Endothelial cell of umbilical vein (primary cell): ENCODE measurements around the gene SRSF10. TPM values are rescaled to one million over a fixed set of nuclear protein-coding genes. Genes with fewer than 3 reads are reported as not detected.
A peak's percentile ranks its signal among the peaks of the same experiment; 100 is the strongest.

ENCODE experiments used
- BruUV-seq: library from RNA; stranded (reverse); fragments of 400-500 nt; replicated peaks from 2 replicates; lab custom pipeline; 2021; lab: Mats Ljungman, UMichigan
- CTCF ChIA-PET: fragments of 300-600, 350-600 bp; sonication (Branson Sonifier 250); formaldehyde crosslinking; loops from one replicate; lab custom pipeline; 2021; ENCODE audit warnings: antibody characterized with exemption, inconsistent platforms; lab: Charles Lee
- POLR2A ChIA-PET: fragments of 300-600, 350-600 bp; sonication (Branson Sonifier 250); formaldehyde crosslinking; loops from one replicate; lab custom pipeline; 2021; ENCODE audit warnings: antibody characterized with exemption, inconsistent platforms; lab: Charles Lee
- DNase-seq: peaks from one replicate; pipeline ENCODE4 v3.0.0-alpha.2; 2011; ENCODE audit warnings: low read depth, low spot score
- FAIRE-seq: peaks from 2 replicates; lab custom pipeline; 2011; peaks lifted over from hg19 to GRCh38; lab: Jason Lieb, UNC
- H2AFZ ChIP-seq: 2 replicates; pipeline ENCODE4 v1.6.0; 2012; ENCODE audit warnings: low read depth, low read length, control low read depth, inconsistent platforms
- H3K27ac ChIP-seq: 2 replicates; pipeline ENCODE4 v1.5.1; 2011; ENCODE audit warnings: low read depth, mild to moderate bottlenecking, control low read depth, low read length, moderate library complexity; ENCODE audit not compliant: insufficient read depth
- H3K27me3 ChIP-seq, 2 experiments: 2 replicates each; pipeline versions ENCODE4 v1.6.0 to v1.6.1; 2011; ENCODE audit warnings: low read length in 2 of 2, mixed read lengths in 1 of 2; ENCODE audit not compliant: control insufficient read depth in 2 of 2, insufficient read depth in 2 of 2
- H3K36me3 ChIP-seq, 2 experiments: 2 replicates in 1 of 2; 3 replicates in 1 of 2; pipeline ENCODE4 v1.5.1; 2011; ENCODE audit warnings: low read length in 2 of 2, mild to moderate bottlenecking in 1 of 2, moderate library complexity in 1 of 2; ENCODE audit not compliant: control insufficient read depth in 2 of 2, insufficient read depth in 2 of 2; ENCODE audit errors: extremely low read depth in 1 of 2
- H3K4me1 ChIP-seq: 3 replicates; pipeline ENCODE4 v1.5.1; 2011; ENCODE audit warnings: mild to moderate bottlenecking, low read length; ENCODE audit not compliant: control insufficient read depth, insufficient read depth; ENCODE audit errors: extremely low read depth
- H3K4me2 ChIP-seq: 2 replicates; pipeline ENCODE4 v1.6.1; 2011; ENCODE audit warnings: low read length, control low read depth, mixed read lengths; ENCODE audit not compliant: insufficient read depth
- H3K4me3 ChIP-seq, 3 experiments: fragments of 200-600 bp in 1 of 3; sonication (generic), shearing (Covaris generic) in 1 of 3; replicated peaks in 1 of 3; 2 replicates each; pipeline ENCODE4 v1.5.1; 2011 to 2016; ENCODE audit warnings: control low read depth in 3 of 3, low read length in 3 of 3, mild to moderate bottlenecking in 2 of 3, inconsistent platforms in 1 of 3, low read depth in 1 of 3, moderate library complexity in 1 of 3; ENCODE audit not compliant: insufficient read depth in 1 of 3
- H3K79me2 ChIP-seq: 2 replicates; pipeline ENCODE4 v1.6.0; 2012; ENCODE audit warnings: low read length, inconsistent platforms; ENCODE audit not compliant: control insufficient read depth, insufficient read depth
- H3K9ac ChIP-seq: replicated peaks from 2 replicates; pipeline ENCODE3; 2011; ENCODE audit warnings: low read length, control low read depth; ENCODE audit not compliant: insufficient read depth; ENCODE audit errors: extremely low read depth
- H3K9me1 ChIP-seq: replicated peaks from 3 replicates; pipeline ENCODE4 v1.6.0; 2011; ENCODE audit warnings: mild to moderate bottlenecking, low read length; ENCODE audit not compliant: control insufficient read depth, insufficient read depth; ENCODE audit errors: extremely low read depth
- H3K9me3 ChIP-seq: replicated peaks from 2 replicates; pipeline ENCODE4 v1.5.1; 2012; ENCODE audit warnings: low read length, inconsistent platforms; ENCODE audit not compliant: control insufficient read depth, insufficient read depth
- H4K20me1 ChIP-seq: replicated peaks from 2 replicates; pipeline ENCODE3; 2011; ENCODE audit warnings: mild to moderate bottlenecking, low read length; ENCODE audit not compliant: control insufficient read depth, insufficient read depth; ENCODE audit errors: extremely low read depth
- EZH2 ChIP-seq: IDR thresholded peaks from 2 replicates; pipeline ENCODE4 v1.6.1; 2012; ENCODE audit warnings: borderline replicate concordance, low read depth, mild to moderate bottlenecking, moderate library complexity, low read length, inconsistent platforms; ENCODE audit not compliant: severe bottlenecking
- GATA2 ChIP-seq: IDR thresholded peaks from 2 replicates; pipeline ENCODE4 v1.7.0; 2011; ENCODE audit warnings: low read depth, mild to moderate bottlenecking, moderate library complexity, mixed read lengths, low read length; ENCODE audit not compliant: insufficient read length, insufficient read depth
- MAX ChIP-seq: IDR thresholded peaks from 2 replicates; pipeline ENCODE4 v1.6.1; 2011; ENCODE audit not compliant: insufficient read depth, insufficient read length
- MYC ChIP-seq: IDR thresholded peaks from one replicate; pipeline ENCODE4 v1.6.1; 2011; ENCODE audit warnings: mild to moderate bottlenecking, low read depth, low read length
- POLR2A ChIP-seq: IDR thresholded peaks from 2 replicates; pipeline ENCODE4 v1.6.1; 2012; ENCODE audit warnings: low read depth, mild to moderate bottlenecking, control low read depth, low read length
- POLR2AphosphoS5 ChIP-seq: IDR thresholded peaks from 2 replicates; pipeline ENCODE4 v1.6.1; 2012; ENCODE audit warnings: low read depth, mild to moderate bottlenecking, control low read depth, low read length, moderate library complexity; ENCODE audit not compliant: insufficient read depth
- dilution Hi-C: fragments of 300-500 bp; cut with MboI; formaldehyde crosslinking; loops from one replicate; pipeline ENCODE4 v1.15.0; 2019; ENCODE audit warnings: low sequenced_read_pairs; ENCODE audit not compliant: extremely low pct_ligation_motif_present
- intact Hi-C: fragments of 100-400 bp; cut with micrococcal nuclease; formaldehyde crosslinking; loops from one replicate; pipeline ENCODE4 v1.10.0; 2022
- polyA plus RNA-seq, 4 experiments: library from polyadenylated mRNA; depleted of rRNA in 3 of 4; stranded (reverse) in 3 of 4; unstranded in 1 of 4; fragments of >200 nt; gene quantifications; 2 replicates each; pipeline versions ENCODE4 v1.2.1 to v1.2.3, GENCODE V29; 2011 to 2012; ENCODE audit warnings: missing spikeins in 1 of 4
- total RNA-seq: library from RNA; stranded (reverse); gene quantifications from 2 replicates; pipeline ENCODE4 v1.2.3, GENCODE V29; 2021

SRSF10 gene
- total and polyA plus RNA-seq, 2 donors (not counting 3 experiments of a cell fraction or from before 2014, with no cell fraction given): 124 to 135 TPM

GRCh38 chr1:23979387-23979880 lies 693 bp downstream of the SRSF10 start:
- intact Hi-C loops: no loop called here
- Histone ChIP-seq H3K9me3 (no peaks in the 10 kb centered on the region), H3K27me3 (no peaks in the 10 kb centered on the region), H4K20me1 (peaks cover 22% of the 10 kb centered on the region), H3K79me2 (peaks cover 57% of the 10 kb centered on the region), H2AFZ (no peak overlapping the region), H3K4me1 (peaks cover 40% of the 10 kb centered on the region), H3K4me2 (peak overlapping the region; percentile 98), H3K27ac (peak overlapping the region; percentile 94), H3K4me3 (peak overlapping the region; percentile 79 to 100 (median 85)), H3K9me1 (no peaks in the 10 kb centered on the region), H3K36me3 (peaks cover 0 to 8% of the 10 kb centered on the region in 2 experiments), H3K9ac (peak overlapping the region; percentile 98)
- dilution Hi-C loops: no loop called here
- FAIRE-seq (peak; percentile 50), DNase-seq (peak; percentile 40)
- TF ChIP-seq MAX: no peak
- no peak for TF ChIP-seq EZH2
- no peak for TF ChIP-seq MYC
- no peak for TF ChIP-seq POLR2AphosphoS5
- no peak for TF ChIP-seq POLR2A
- CTCF ChIA-PET: interaction anchor here (1.0 to 5.8 kb wide), 3 partner anchors 10 to 49 kb away, joined by 3 to 61 read pairs (median 4); no protein-coding TSS in a partner anchor
- POLR2A ChIA-PET: no interaction called here
- TSS peak; percentile 36 for BruUV-seq

- Histone ChIP-seq H3K36me3 (peaks cover 0 to 8% of the 10 kb centered on the region in 2 experiments), H3K4me3 (peak overlapping the region; percentile 79 to 100 (median 85)), H3K27ac (peak overlapping the region; percentile 94), H4K20me1 (peaks cover 22% of the 10 kb centered on the region), H3K9ac (peak overlapping the region; percentile 98), H3K27me3 (no peaks in the 10 kb centered on the region), H3K4me2 (peak overlapping the region; percentile 98), H2AFZ (no peak overlapping the region), H3K4me1 (peaks cover 34% of the 10 kb centered on the region), H3K9me3 (no peaks in the 10 kb centered on the region), H3K9me1 (no peaks in the 10 kb centered on the region), H3K79me2 (peaks cover 63% of the 10 kb centered on the region)
- POLR2A ChIA-PET: no interaction called here
- intact Hi-C loops: no loop called here
- FAIRE-seq: no peak
- no peak for TF ChIP-seq GATA2
- DNase-seq: peak; percentile 26
- CTCF ChIA-PET: interaction anchor here (5.8 kb wide), 1 partner anchor 50 kb away, joined by 61 read pairs; no protein-coding TSS in a partner anchor
- dilution Hi-C loops: no loop called here
- no TSS peak for BruUV-seq
Observed at GRCh38 chr1:23978805-23979204, 1.3 kb downstream of the SRSF10 start.
